ENCODE measurements around the gene PKNOX2. TPM values are rescaled to one million over a fixed set of nuclear protein-coding genes. Genes with fewer than 3 reads are reported as not detected.

The PKNOX2 gene
- total and polyA plus RNA-seq, 4 donors, result 0.14 to 0.29 (median 0.24) TPM

GRCh38 chr11:125170001-125170509 is 5.5 kb downstream of the PKNOX2 start (continued):
- TF ChIP-seq FOXA2 (IDR thresholded peaks at IDR 0.05) (no peak), RXRA (IDR thresholded peaks at IDR 0.05) (no peak), NR2F2 (IDR thresholded peaks at IDR 0.05) (no peak), FOXA1 (IDR thresholded peaks at IDR 0.05) (no peak)

- no peaks in the 10 kb centered on the region for H3K36me3 ChIP-seq (ENCODE audit: control insufficient read depth in 4 of 4, insufficient read depth in 3 of 4, low read depth in 1 of 4, low read length in 3 of 4)
- no peak overlapping the region for H3K9ac ChIP-seq (ENCODE audit: low read depth in 1 of 2, low read length in 2 of 2)
- H3K27ac ChIP-seq (ENCODE audit: low read depth in 1 of 2, low read length in 2 of 2), result peak overlapping the region in 1 of 2 donors; percentile 42
- WGBS, result 66% methylated on average over 12 of the region's 12 CpGs
- peaks cover 5 to 26% (median 22%) of the 10 kb centered on the region in 4 donors for H3K4me1 ChIP-seq (ENCODE audit: control insufficient read depth in 4 of 4, insufficient read depth in 4 of 4, low read length in 3 of 4)
- H3K4me3 ChIP-seq (ENCODE audit: low read depth in 1 of 3, low read length in 3 of 3), result no peak overlapping the region
- no peaks in the 10 kb centered on the region for H3K9me3 ChIP-seq (ENCODE audit: control insufficient read depth in 4 of 4, low read length in 3 of 4)
- peak; percentile 15 for TF ChIP-seq NR2F2 (IDR thresholded peaks at IDR 0.05)
- TF ChIP-seq ZBTB33 (IDR thresholded peaks at IDR 0.05), result no peak
- no peak for TF ChIP-seq HNF4A (conservative IDR thresholded peaks at IDR 0.05)
- TF ChIP-seq CTCF (IDR thresholded peaks at IDR 0.05; ENCODE audit: low read depth, low read length, missing input control), result no peak
- TF ChIP-seq HNF4G (IDR thresholded peaks at IDR 0.05), result no peak
- no peak for TF ChIP-seq YY1 (IDR thresholded peaks at IDR 0.05)
- TF ChIP-seq JUND (IDR thresholded peaks at IDR 0.05), result no peak
- TF ChIP-seq RXRA (IDR thresholded peaks at IDR 0.05), result no peak
- TF ChIP-seq TAF1 (conservative IDR thresholded peaks at IDR 0.05), result no peak
- TF ChIP-seq SP1 (IDR thresholded peaks at IDR 0.05), result peak; percentile 27
- DNase-seq (ENCODE audit: low spot score), result no peak
- H3K27me3 ChIP-seq (ENCODE audit: control insufficient read depth in 4 of 4, insufficient read depth in 4 of 4, low read length in 3 of 4), result peaks cover 0 to 3% (median under 1%) of the 10 kb centered on the region in 4 donors
Observed at GRCh38 chr11:125170510-125171031, 6.0 kb downstream of the PKNOX2 start.

GRCh38 chr11:125171974-125172373 is 7.4 kb downstream of the PKNOX2 start:
- 93% methylated on average over 4 of the region's 4 CpGs for WGBS

GRCh38 chr11:125173027-125173426 is 8.5 kb downstream of the PKNOX2 start:
- DNase-seq (ENCODE audit: low spot score), result no peak
- Histone ChIP-seq H3K4me1 (ENCODE audit: control insufficient read depth in 4 of 4, insufficient read depth in 4 of 4, low read length in 3 of 4) (peaks cover 0 to 6% (median 4%) of the 10 kb centered on the region in 4 donors), H3K9me3 (ENCODE audit: control insufficient read depth in 4 of 4, low read length in 3 of 4) (no peaks in the 10 kb centered on the region), H3K4me3 (ENCODE audit: low read depth in 1 of 3, low read length in 3 of 3) (no peak overlapping the region), H3K27ac (ENCODE audit: low read depth in 1 of 2, low read length in 2 of 2) (no peak overlapping the region), H3K36me3 (ENCODE audit: control insufficient read depth in 4 of 4, insufficient read depth in 3 of 4, low read depth in 1 of 4, low read length in 3 of 4) (no peaks in the 10 kb centered on the region), H3K9ac (ENCODE audit: low read depth in 1 of 2, low read length in 2 of 2) (no peak overlapping the region), H3K27me3 (ENCODE audit: control insufficient read depth in 4 of 4, insufficient read depth in 4 of 4, low read length in 3 of 4) (no peaks in the 10 kb centered on the region)
- no peak for TF ChIP-seq MAX (IDR thresholded peaks at IDR 0.05)
- no peak for TF ChIP-seq SP1 (IDR thresholded peaks at IDR 0.05)
- TF ChIP-seq FOXA2 (IDR thresholded peaks at IDR 0.05), result no peak
- no peak for TF ChIP-seq YY1 (IDR thresholded peaks at IDR 0.05)
- no peak for TF ChIP-seq GABPA (IDR thresholded peaks at IDR 0.05 in 1 of 2, conservative IDR thresholded peaks at IDR 0.05 in 1 of 2)
- no peak for TF ChIP-seq TAF1 (conservative IDR thresholded peaks at IDR 0.05)
- TF ChIP-seq ATF3 (IDR thresholded peaks at IDR 0.05), result no peak
- TF ChIP-seq EGR1 (IDR thresholded peaks at IDR 0.05; ENCODE audit: low read depth in 2 of 2), result no peak
- TF ChIP-seq CTCF (IDR thresholded peaks at IDR 0.05; ENCODE audit: low read depth, low read length, missing input control), result no peak
- WGBS, result 83% methylated on average over 1 of the region's 1 CpG

More at GRCh38 chr11:125171974-125172373, 7.4 kb downstream of the PKNOX2 start:
- Histone ChIP-seq H3K9me3 (ENCODE audit: control insufficient read depth in 4 of 4, low read length in 3 of 4) (no peaks in the 10 kb centered on the region), H3K27me3 (ENCODE audit: control insufficient read depth in 4 of 4, insufficient read depth in 4 of 4, low read length in 3 of 4) (no peaks in the 10 kb centered on the region), H3K27ac (ENCODE audit: low read depth in 1 of 2, low read length in 2 of 2) (no peak overlapping the region), H3K36me3 (ENCODE audit: control insufficient read depth in 4 of 4, insufficient read depth in 3 of 4, low read depth in 1 of 4, low read length in 3 of 4) (no peaks in the 10 kb centered on the region), H3K4me3 (ENCODE audit: low read depth in 1 of 3, low read length in 3 of 3) (no peak overlapping the region), H3K4me1 (ENCODE audit: control insufficient read depth in 4 of 4, insufficient read depth in 4 of 4, low read length in 3 of 4) (peaks cover 0 to 13% (median 9%) of the 10 kb centered on the region in 4 donors), H3K9ac (ENCODE audit: low read depth in 1 of 2, low read length in 2 of 2) (no peak overlapping the region)
- DNase-seq (ENCODE audit: low spot score), result no peak
- TF ChIP-seq RXRA (IDR thresholded peaks at IDR 0.05) (no peak), YY1 (IDR thresholded peaks at IDR 0.05) (no peak), GABPA (IDR thresholded peaks at IDR 0.05 in 1 of 2, conservative IDR thresholded peaks at IDR 0.05 in 1 of 2) (no peak)
